Lung microvascular endothelial cell (primary cell): Measurements from ENCODE around the gene NUP107. TPM values are rescaled to one million over a fixed set of nuclear protein-coding genes. Genes with fewer than 3 reads are reported as not detected.

ENCODE experiments used
- DNase-seq, 2 donors: peaks; one replicate each; pipeline versions ENCODE4 v3.0.0 to v3.0.0-alpha.2; 2010; ENCODE audit warnings: low read depth in 2 of 2
- total RNA-seq: library from RNA; depleted of rRNA; stranded (reverse); fragments of >200 nt; gene quantifications from 2 replicates; pipeline ENCODE4 v1.2.1, GENCODE V29; 2014

The NUP107 gene
- total RNA-seq, 1 donor from 2014 or later = 21.0 TPM

DNA sequence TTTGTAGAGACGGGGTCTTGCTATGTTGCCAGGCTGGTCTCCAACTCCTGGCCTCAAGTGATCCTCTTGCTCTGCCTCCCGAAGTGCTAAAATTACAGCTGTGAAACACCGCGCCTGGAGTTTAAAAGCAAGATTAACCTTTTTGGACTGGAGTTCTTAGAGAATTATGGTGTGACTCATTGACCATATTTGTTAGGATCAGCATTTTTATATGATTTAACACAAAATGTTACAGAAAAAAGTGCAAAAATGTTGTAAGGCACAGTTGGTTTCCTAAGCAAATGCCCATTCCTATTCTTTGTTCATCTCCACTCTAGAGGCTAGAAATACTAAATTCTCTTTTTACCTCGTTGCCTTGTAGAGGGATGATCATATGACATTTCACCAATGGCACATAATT is 86.8 kb downstream of the NUP107 start:
- no peak for DNase-seq

DNA sequence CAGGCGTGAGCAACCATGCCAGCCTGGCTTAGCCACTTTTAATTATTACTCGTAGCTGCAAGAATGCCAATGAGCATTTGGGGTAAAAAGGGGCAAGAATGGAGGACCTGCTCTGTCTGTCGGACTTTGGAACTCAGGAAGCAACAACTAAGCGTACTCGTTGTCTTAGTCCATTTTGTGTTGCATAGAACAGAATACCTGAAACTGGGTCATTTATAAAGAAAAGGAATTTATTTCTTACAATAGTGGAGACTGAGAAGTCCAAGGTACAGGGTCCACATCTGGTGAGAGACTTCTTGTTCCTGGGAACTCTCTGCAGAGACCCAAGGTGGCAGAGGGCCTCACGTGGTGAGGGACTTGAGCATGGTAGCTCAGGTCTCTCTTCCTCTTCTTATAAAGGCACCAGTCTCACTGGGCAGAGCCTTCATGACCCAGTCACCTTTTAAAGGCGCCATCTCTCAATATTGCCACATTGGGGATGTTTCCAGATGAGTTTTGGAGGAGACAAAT is 88.4 kb downstream of the NUP107 start:
- no peak for DNase-seq

DNA sequence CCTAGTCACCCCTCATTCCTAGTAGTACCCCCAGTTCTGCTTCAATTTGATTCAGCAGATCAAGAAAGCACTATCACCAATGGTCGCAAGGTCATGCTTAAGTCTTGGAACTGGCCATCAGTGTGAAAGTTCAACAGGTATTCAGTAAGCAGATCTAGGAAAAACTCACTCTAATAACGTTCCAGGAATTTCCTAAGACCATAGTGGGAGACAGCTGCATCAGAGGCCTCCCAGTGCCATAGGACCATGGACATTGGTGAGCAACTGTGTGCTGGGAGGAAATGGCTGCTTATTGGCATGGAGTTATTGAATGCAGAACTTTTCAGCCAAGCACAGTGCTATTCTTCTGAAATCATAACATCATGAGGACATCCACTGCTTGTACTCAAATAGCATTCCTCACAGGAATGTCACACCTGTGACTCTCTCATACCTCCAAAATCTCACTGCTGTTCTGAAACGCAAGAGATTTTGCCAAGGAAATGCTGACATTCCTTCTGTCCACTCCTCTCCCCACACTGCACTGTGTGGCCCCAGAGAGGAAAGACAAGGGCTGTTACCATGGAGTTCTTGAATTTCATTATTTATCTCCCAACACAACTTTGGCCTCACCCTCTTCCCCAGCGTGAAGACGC is 90.3 kb downstream of the NUP107 start:
- DNase-seq = no peak

DNA sequence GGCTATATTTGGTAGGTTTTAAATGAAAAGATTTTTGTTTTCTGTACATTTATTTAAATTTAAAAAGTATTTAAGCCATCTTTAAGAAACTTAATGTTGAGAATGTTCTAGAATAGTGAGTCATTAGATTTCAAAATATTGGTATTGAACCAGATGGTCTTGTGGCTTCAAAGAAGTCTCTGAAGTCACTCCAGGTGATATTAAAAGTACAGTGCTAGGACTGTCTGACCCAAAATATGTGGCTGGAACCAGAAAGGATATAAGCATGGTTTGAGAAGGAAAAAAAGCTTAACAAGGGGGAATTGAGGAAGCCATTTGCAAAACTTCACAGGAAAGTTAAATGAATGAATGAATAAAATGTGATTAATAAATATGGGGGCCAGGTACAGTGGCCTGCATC is 92.5 kb downstream of the NUP107 start:
- no peak for DNase-seq

DNA sequence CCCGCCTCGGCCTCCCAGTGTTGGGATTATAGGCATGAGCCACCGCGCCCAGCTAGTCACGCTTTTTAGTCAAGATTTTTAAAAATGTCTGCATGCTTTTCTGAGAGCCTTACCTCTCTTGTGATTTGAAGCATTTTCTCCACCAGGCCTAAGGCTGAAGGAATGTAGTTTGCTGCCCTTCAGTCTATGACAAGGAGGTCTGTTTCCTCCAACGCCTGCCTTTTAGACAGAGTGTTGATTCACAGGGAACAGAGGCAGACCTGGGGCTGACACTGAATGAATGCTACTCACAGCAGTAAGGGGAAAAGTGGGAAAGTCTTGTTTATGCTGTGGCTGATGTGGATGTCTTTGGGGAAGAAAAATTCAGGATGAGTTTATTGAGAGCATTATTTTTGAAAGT is 94.0 kb downstream of the NUP107 start:
- DNase-seq = no peak

DNA sequence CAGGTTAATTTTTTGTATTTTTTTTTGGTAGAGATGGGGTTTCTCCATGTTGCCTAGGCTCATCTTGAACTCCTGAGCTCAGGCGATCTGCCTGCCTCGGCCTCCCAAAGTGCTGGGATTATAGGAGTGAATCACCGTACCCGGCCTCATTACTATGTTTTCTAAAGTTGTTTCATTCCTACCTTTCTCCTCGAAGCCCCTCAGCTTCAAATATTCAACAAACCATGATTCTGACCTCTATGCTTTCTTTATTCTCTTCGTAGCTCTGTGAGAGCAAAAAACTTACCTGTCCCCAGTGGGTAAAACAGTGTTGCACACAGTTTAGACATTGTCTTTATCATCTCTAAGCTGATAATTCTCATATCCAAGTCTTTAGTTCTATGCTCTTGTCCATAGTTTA is 95.0 kb downstream of the NUP107 start:
- DNase-seq = no peak

DNA sequence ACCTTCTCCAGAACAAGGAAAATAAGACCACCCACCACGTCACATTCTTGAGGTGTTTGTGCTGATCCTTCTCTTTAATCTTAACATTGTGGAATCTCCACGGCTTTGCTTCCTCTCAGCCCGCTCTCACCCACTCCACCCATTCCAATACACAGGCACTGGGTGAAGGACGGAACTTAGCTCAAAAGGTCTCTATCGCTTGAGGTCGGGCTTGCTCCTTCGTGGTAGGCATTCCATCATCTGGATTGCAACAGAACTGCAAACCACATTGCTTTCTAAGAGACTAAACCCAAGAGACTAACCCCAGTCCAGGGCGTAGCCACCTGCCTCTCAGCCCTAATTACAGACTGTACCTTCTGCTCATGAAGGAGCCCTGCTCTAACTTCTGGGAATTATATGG is 97.2 kb downstream of the NUP107 start:
- DNase-seq = no peak

DNA sequence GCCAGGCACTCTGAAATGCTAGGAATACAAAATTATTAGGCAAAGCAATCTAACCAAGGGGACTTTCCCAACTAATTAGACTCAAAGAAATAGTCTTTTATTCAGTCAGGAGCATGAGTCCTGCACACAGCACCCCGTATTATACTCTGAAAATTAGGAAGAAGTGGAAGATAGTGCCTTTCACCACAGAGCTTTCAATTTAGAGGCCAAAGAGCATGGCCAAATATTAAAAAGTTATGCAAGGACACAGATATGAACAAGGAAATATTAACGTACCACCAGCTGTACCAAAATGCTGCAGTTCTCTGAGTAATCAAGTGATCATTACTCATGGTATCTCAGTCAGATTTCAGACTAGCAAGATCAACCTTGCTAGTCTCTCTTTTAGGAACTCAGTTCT is 98.6 kb downstream of the NUP107 start:
- peak in 1 of 2 donors; percentile 30 for DNase-seq

DNA sequence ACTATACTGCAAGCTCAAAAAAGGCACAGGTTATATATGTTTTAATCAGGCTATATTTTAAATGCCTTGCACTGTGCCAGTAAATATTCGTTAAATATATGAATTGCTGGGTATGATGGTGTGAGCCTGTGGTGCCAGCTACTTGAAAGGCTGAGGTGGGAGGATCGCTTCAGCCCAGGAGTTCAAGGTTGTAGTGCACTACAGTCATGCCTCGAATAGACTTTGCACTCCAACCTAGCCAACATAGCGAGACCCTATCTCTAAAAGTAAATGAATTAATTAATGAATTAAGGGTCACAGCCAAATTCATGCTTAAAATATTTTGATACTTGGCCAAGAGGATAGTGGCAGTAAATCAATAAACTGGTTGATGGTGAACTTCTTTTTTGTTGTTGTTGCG is 99.0 kb downstream of the NUP107 start:
- no peak for DNase-seq

DNA sequence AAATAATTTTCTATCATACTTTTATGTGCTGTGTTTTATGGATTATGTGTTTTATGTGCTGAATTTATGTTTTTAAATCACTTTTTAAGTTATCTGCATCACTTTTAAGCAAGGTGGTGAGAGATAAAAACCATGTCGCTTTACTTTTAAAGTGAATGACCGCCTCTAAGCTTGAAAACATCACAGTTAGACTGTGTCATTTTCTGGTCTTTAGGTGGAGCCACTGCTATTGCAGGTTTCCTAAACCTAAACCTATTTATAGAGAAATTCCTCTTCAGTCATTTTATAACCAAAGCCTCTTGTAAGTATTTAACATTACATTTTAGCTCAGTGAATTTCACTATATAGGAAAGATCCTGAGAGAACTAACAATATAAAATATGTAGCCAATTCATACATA is 100.2 kb downstream of the NUP107 start:
- DNase-seq = peak in 1 of 2 donors; percentile 63

DNA sequence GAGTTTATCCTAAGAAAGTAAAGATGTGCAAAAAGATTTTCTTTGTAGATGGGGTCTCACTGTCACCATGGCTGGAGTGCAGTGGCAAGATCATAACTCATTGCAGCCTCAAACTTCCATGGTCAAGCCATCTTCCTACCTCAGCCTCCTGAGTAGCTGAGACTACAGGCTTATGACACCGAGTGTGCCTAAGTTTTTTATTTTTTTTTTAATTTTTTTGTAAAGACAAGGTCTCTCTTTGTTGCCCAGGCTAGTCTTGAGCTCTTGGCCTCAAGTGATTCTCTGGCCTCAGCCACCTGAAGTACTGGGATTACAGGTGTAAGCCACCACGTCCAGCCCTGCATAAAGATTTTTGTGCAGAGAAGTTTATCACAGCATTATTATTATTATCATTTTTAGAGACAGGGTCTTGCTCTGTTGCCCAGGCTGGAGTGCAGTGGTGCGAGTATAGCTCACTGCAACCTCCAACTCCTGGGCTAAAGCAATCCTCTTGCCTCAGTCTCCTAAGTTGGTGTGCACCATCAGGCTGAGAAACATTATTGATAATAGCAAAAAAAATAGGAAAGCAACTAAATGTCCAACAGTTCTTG is 101.9 kb downstream of the NUP107 start:
- no peak for DNase-seq

DNA sequence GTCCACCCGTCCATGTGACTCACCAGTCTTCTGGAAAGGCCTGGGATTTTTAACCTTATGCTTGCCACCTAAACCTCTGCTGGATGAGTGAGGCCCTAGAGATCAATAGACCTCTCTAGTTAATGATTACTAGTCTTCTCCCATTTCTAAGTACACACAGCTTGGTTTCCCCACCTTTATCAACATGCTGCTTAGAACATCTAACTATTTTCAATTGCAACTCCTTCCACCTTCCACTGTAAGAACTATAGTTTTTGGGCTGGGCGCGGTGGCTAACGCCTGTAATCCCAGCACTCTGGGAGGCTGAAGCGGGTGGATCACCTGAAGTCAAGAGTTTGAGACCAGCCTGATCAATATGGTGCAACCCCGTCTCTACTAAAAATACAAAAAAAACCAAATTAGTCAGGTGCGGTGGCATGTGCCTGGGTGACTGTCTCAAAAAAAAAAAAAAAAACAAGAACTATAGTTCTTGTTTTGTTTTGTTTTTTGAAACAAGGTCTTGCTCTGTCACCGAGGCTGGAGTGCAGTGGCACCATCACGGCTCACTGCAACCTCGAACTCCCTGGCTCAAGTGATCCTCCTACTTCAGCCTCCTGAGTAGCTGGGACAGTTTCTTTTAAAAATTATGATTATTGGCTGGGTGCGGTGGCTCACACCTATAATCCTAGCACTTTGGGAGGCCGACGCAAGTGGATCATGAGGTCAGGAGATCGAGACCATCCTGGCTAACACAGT is 102.5 kb downstream of the NUP107 start:
- DNase-seq = no peak

DNA sequence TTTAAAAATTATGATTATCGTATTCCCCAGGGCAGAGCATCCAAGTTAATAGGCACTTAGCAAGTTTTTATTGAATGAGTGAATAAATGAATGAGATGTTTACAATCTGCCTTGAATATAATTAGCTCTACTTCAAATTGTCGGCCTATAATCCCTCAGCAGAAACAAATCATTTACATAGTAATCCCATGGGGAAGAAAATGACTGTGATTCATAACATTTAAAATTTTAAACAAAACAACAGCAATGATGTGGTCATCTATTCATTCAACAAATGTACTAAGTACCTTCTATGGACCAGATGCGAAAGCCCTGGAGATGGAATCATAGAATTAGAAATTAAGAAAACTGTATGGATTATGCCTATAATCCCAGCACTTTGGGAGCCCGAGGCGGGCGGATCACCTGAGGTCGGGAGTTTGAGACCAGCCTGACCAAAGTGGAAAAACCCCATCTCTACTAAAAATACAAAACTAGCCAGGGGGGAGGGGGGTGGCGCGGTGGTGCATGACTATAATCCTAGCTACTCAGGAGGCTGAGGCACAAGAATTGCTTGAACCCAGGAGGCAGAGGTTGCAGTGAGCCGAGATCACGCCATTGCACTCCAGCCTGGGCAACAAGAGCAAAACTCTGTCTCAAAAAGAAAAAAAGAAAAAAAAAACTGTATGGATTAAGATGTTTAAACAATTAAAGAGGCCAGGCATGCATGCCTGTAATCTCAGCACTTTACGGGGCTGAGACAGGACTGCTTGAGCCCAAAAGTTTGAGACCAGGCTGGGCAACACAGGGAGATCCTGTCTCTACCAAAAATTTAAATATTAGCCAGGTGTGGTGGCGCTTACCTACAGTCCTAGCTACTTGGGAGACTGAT is 103.5 kb downstream of the NUP107 start:
- no peak for DNase-seq

DNA sequence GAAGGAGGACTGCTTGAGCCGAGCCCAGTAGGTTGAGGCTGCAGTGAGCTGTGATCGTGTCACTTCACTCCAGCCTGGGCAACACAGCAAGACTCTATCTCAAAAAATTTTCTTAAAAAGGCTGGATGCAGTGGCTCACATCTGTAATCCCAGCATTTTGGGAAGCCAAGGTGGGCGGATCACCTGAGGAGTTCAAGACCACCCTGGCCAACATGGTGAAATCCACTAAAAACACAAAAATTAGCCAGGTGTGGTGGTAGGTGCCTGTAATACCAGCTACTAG is 104.1 kb downstream of the NUP107 start:
- no peak for DNase-seq

DNA sequence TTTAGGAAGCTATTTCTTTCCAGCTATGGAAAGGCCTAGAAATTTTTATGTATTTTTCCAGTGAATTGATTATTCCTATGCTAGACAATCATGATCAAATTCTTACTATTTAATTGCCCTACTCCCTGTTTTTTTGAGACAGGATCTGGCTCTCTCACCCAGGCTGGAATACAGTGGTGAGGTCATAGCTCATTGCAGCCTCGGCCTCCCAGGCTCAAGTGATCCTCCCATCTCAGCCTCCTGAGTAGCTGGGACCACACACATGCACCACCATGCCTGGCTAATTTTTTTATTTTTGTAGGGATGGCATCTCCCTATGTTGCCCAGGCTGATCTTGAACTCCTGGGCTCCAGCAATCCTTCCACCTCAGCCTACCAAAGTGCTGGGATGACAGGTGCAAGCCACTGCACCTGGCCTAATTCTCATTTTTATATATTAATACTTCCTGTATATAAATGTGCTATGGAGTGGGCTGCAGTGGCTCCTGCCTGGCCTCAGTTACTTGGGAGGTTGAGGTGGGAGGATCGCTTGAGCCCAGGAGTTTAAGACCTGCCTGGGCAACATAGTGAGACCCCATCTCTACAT is 105.2 kb downstream of the NUP107 start:
- DNase-seq = no peak

DNA sequence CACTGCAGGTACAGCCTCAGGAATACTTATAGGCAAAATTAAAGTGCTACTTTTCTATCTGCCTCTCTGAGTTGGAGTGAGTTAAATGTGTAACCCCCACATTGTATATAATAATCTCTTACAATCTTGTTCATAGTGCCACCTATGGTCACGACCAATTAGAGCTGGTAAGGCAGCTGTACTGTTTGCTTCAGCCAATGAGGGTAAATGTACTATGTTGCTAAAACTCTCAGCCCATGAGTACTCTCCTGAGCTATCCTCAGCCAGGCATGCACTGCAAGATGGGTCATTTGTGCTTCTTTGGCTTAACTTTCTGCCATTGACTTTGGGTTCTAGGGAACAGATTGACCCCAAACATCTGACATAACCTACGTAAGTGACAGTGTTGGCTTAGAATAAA is 106.2 kb downstream of the NUP107 start:
- peak; percentile 59 to 70 for DNase-seq

DNA sequence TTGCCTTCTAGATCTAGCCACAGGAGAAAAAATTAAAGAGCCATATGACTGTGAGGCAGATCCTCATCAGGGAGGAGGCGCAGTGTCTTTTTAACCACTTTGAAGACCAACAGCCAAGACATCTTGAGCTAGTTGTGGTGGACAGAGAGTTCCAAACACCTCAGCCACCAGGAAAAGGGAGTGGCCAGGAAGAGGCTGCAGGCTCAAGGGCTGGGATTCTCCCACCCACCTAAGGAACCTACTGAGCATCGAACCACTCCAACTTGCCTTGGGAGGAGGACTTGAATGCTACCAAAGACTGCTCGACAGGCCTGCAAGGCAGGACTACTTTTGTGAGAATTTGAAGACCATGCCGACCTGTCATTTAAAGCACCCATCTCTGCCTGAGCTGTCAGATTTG is 106.7 kb downstream of the NUP107 start:
- no peak for DNase-seq

DNA sequence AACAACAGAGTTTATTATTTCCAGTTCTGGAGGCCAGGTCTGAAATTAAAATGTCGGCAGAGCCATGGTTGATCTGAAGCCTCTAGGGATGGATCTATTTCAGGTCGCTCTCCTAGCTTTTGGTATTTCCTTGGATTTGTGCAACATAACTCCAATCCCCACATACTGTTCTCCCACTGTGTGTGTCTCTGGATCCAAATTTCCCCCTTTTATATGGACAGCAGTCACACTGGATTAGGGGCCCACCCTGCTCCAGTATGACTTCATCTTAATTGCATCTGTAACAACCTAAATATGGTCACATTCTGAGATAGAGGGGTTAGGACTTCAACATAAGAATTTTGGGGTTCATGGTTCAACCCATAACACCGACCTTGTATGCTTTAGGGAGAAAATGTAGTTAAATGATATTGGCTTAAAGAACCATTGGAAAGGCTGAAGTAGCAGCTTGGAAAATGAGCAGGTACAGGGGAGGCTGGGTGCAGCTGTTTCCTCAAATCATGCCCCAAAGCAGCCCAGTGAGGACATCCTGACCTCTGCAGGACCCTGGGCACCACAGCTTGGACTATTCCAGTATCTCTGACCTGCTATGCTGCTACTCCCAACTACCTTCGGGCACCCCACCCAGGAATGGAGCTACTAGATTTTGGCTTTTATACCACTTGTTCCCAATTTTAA is 107.3 kb downstream of the NUP107 start:
- no peak for DNase-seq

DNA sequence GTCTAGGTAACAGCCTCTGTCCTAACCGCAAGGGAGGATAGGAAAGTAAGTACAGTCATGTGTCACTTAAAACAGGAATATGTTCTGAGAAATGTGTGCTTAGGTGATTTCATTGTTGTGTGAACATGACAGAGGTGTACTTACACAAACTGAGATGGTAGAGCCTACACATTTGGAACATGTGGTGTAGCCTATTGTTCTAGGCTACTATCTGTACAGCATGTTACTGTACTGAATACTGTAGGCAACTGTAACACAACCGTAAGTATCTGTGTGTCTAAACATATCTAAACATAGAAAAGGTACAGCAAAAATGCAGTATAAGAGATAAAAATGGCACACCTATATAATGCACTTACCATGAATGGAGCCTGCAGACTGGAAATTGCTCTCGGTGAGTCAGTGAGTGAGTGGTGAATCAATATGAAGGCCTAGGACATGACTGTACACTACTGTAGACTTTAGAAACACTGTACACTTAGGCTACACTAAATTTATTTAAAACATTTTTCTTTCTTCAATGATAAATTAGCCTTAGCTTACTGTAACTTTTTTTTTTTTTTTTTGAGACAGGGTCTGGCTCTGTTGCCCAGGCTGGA is 108.0 kb downstream of the NUP107 start:
- DNase-seq = peak in 1 of 2 donors; percentile 64
